H1 (cell line): ENCODE measurements around the gene GLDC. TPM values are rescaled to one million over a fixed set of nuclear protein-coding genes. Genes with fewer than 3 reads are reported as not detected.

Source experiments
- CTCF ChIA-PET: fragments of 300-600 bp; sonication (Branson Sonifier 250); formaldehyde crosslinking; loops from one replicate; lab custom pipeline; 2021; ENCODE audit not compliant: partially characterized antibody; lab: Charles Lee
- POLR2A ChIA-PET: fragments of 300-600 bp; sonication (Branson Sonifier 250); formaldehyde crosslinking; loops from one replicate; lab custom pipeline; 2021; ENCODE audit warnings: inconsistent platforms; ENCODE audit not compliant: partially characterized antibody; lab: Charles Lee
- DNase-seq, 2 experiments: peaks; one replicate each; pipeline versions ENCODE4 v3.0.0 to v3.0.0-alpha.2; 2010 to 2022; ENCODE audit warnings: low spot score in 2 of 2, low read depth in 1 of 2, mixed read lengths in 1 of 2
- FAIRE-seq: peaks from 2 replicates; lab custom pipeline; 2011; peaks lifted over from hg19 to GRCh38; lab: Jason Lieb, UNC
- H2AFZ ChIP-seq: 2 replicates; pipeline ENCODE4 v1.8.1; 2012; ENCODE audit warnings: low read length, inconsistent platforms
- H2AK5ac ChIP-seq: 2 replicates; pipeline ENCODE4 v1.6.1; 2013; ENCODE audit warnings: low read depth, low read length
- H2BK120ac ChIP-seq: replicated peaks from 2 replicates; pipeline ENCODE3; 2013; ENCODE audit warnings: low read depth, low read length, inconsistent platforms
- H2BK12ac ChIP-seq: 2 replicates; pipeline ENCODE4 v1.6.1; 2013; ENCODE audit warnings: low read depth, low read length
- H2BK15ac ChIP-seq: 2 replicates; pipeline ENCODE4 v1.6.1; 2013; ENCODE audit warnings: low read length
- H2BK20ac ChIP-seq: 2 replicates; pipeline ENCODE4 v1.6.1; 2013; ENCODE audit warnings: low read length
- H2BK5ac ChIP-seq: 2 replicates; pipeline ENCODE4 v1.6.1; 2013; ENCODE audit warnings: low read depth, low read length
- H3K14ac ChIP-seq: 2 replicates; pipeline ENCODE4 v1.6.1; 2013; ENCODE audit warnings: inconsistent platforms; ENCODE audit not compliant: insufficient read length
- H3K18ac ChIP-seq: 2 replicates; pipeline ENCODE4 v1.6.1; 2013; ENCODE audit warnings: low read length; ENCODE audit errors: extremely low read depth
- H3K23ac ChIP-seq: 2 replicates; pipeline ENCODE4 v1.6.1; 2013; ENCODE audit warnings: inconsistent platforms; ENCODE audit not compliant: insufficient read length
- H3K23me2 ChIP-seq: 2 replicates; pipeline ENCODE4 v1.6.1; 2013; ENCODE audit warnings: low read depth, low read length
- H3K27ac ChIP-seq: 2 replicates; pipeline ENCODE4 v1.6.1; 2011; ENCODE audit warnings: low read depth, low read length, inconsistent platforms
- H3K27me3 ChIP-seq, 4 experiments: replicated peaks in 1 of 4; 1 replicate in 1 of 4; 2 replicates in 3 of 4; pipeline versions ENCODE4 v1.6.1 to v1.8.1; 2011 to 2013; ENCODE audit warnings: low read length in 3 of 4, mild to moderate bottlenecking in 3 of 4, inconsistent platforms in 2 of 4, mixed read lengths in 2 of 4, moderate library complexity in 1 of 4; ENCODE audit not compliant: control insufficient read depth in 3 of 4, insufficient read depth in 3 of 4; ENCODE audit errors: extremely low read depth in 1 of 4
- H3K36me3 ChIP-seq, 4 experiments: 2 replicates each; pipeline versions ENCODE4 v1.6.1 to v1.8.1; 2011 to 2013; ENCODE audit warnings: mild to moderate bottlenecking in 4 of 4, low read length in 3 of 4, moderate library complexity in 2 of 4, control low read depth in 1 of 4, inconsistent platforms in 1 of 4; ENCODE audit not compliant: insufficient read depth in 4 of 4, control insufficient read depth in 2 of 4
- H3K4ac ChIP-seq: replicated peaks from 2 replicates; pipeline ENCODE3; 2013; ENCODE audit warnings: low read length, low read depth, mixed read lengths, inconsistent platforms; ENCODE audit not compliant: insufficient read length
- H3K4me1 ChIP-seq, 4 experiments: replicated peaks in 1 of 4; 1 replicate in 1 of 4; 2 replicates in 3 of 4; pipeline versions ENCODE4 v1.6.1 to v1.8.1; 2011 to 2013; ENCODE audit warnings: low read length in 3 of 4, inconsistent platforms in 2 of 4, mixed read lengths in 1 of 4; ENCODE audit not compliant: insufficient read depth in 4 of 4, control insufficient read depth in 3 of 4
- H3K4me2 ChIP-seq, 2 experiments: 2 replicates each; pipeline versions ENCODE4 v1.6.1 to v1.8.1; 2011 to 2013; ENCODE audit warnings: low read depth in 2 of 2, low read length in 2 of 2, control low read depth in 1 of 2, inconsistent platforms in 1 of 2, mild to moderate bottlenecking in 1 of 2; ENCODE audit not compliant: insufficient read depth in 1 of 2
- H3K4me3 ChIP-seq, 4 experiments: fragments of 200-600, 300-600 bp in 1 of 4; sonication (generic), shearing (Covaris generic), sonication (Bioruptor Twin) in 1 of 4; 2 replicates each; pipeline versions ENCODE4 v1.5.1 to v1.8.1; 2011 to 2016; ENCODE audit warnings: low read length in 4 of 4, low read depth in 3 of 4, control low read depth in 2 of 4, inconsistent platforms in 2 of 4, mild to moderate bottlenecking in 2 of 4, mixed read lengths in 1 of 4, moderate library complexity in 1 of 4; ENCODE audit not compliant: insufficient read depth in 2 of 4; ENCODE audit errors: extremely low read depth in 1 of 4
- H3K56ac ChIP-seq: replicated peaks from 2 replicates; pipeline ENCODE3; 2013; ENCODE audit warnings: low read depth, mild to moderate bottlenecking, mixed read lengths, low read length, inconsistent platforms; ENCODE audit not compliant: insufficient read length
- H3K79me1 ChIP-seq: 2 replicates; pipeline ENCODE4 v1.6.1; 2013; ENCODE audit warnings: low read depth, low read length, control low read depth
- H3K79me2 ChIP-seq, 2 experiments: 2 replicates each; pipeline versions ENCODE4 v1.6.1 to v1.8.1; 2012 to 2013; ENCODE audit warnings: low read length in 2 of 2, mild to moderate bottlenecking in 2 of 2, inconsistent platforms in 1 of 2; ENCODE audit not compliant: insufficient read depth in 2 of 2, control insufficient read depth in 1 of 2
- H3K9ac ChIP-seq, 4 experiments: replicated peaks in 1 of 4; 1 replicate in 1 of 4; 2 replicates in 3 of 4; pipeline versions ENCODE4 v1.6.1 to v1.8.1; 2011 to 2013; ENCODE audit warnings: low read depth in 3 of 4, low read length in 3 of 4, control low read depth in 2 of 4, mild to moderate bottlenecking in 2 of 4, moderate library complexity in 2 of 4, inconsistent platforms in 1 of 4; ENCODE audit errors: extremely low read depth in 1 of 4
- H3K9me3 ChIP-seq, 2 experiments: 2 replicates each; pipeline versions ENCODE4 v1.6.1 to v1.8.1; 2012 to 2013; ENCODE audit warnings: mild to moderate bottlenecking in 2 of 2, moderate library complexity in 2 of 2, control low read depth in 1 of 2, inconsistent platforms in 1 of 2, low read depth in 1 of 2, low read length in 1 of 2, mixed read lengths in 1 of 2; ENCODE audit not compliant: insufficient read depth in 2 of 2
- H4K20me1 ChIP-seq, 2 experiments: replicated peaks in 1 of 2; 2 replicates each; pipeline versions ENCODE3 to v1.8.1; 2011 to 2013; ENCODE audit warnings: inconsistent platforms in 2 of 2, low read length in 2 of 2, mild to moderate bottlenecking in 1 of 2; ENCODE audit not compliant: insufficient read depth in 2 of 2, control insufficient read depth in 1 of 2
- H4K5ac ChIP-seq: 2 replicates; pipeline ENCODE4 v1.6.1; 2013; ENCODE audit warnings: low read length, low read depth, mixed read lengths, inconsistent platforms; ENCODE audit not compliant: insufficient read length
- H4K8ac ChIP-seq: 2 replicates; pipeline ENCODE4 v1.8.0; 2013; ENCODE audit warnings: mild to moderate bottlenecking, moderate library complexity, low read length, inconsistent platforms; ENCODE audit not compliant: insufficient read depth; ENCODE audit errors: extremely low read depth
- H4K91ac ChIP-seq: replicated peaks from 2 replicates; pipeline ENCODE3; 2013; ENCODE audit warnings: low read length, mixed read lengths, inconsistent platforms; ENCODE audit not compliant: insufficient read length
- BRCA1 ChIP-seq: IDR thresholded peaks from 2 replicates; pipeline ENCODE4 v1.6.1; 2012; ENCODE audit warnings: low read depth, low read length, improper control_type of control experiment
- CREB1 ChIP-seq: IDR thresholded peaks from 2 replicates; pipeline ENCODE4 v1.6.1; 2012; ENCODE audit warnings: inconsistent platforms
- GTF2F1 ChIP-seq: IDR thresholded peaks from 2 replicates; pipeline ENCODE4 v1.6.1; 2012; ENCODE audit warnings: low read depth, low read length, improper control_type of control experiment, borderline replicate concordance
- NRF1 ChIP-seq: IDR thresholded peaks from 2 replicates; pipeline ENCODE4 v1.6.1; 2011; ENCODE audit warnings: mild to moderate bottlenecking, low read depth, low read length, improper control_type of control experiment
- WGBS, 2 experiments: shearing (Covaris generic) in 1 of 2; methylation state at CpG; one replicate each; pipeline versions ENCODE4 v1.1.6 to v1.1.7; 2013 to 2015; ENCODE audit warnings: low lambda C conversion rate in 2 of 2, mixed read lengths in 2 of 2, inconsistent platforms in 1 of 2, low coverage in 1 of 2, missing lambda C conversion rate in 1 of 2; ENCODE audit not compliant: insufficient replicate concordance in 2 of 2, insufficient coverage in 1 of 2, insufficient read length in 1 of 2; ENCODE audit errors: extremely low coverage in 1 of 2, missing lambda C conversion rate in 1 of 2; 5-methylcytosine and 5-hydroxymethylcytosine counted together
- polyA plus RNA-seq, 7 experiments: library from polyadenylated mRNA; depleted of rRNA in 3 of 7; stranded (reverse) in 5 of 7; unstranded in 2 of 7; fragments of >200 nt in 5 of 7; fragments of 200-250 nt in 2 of 7; gene quantifications; 1 replicate in 5 of 7; 2 replicates in 1 of 7; 4 replicates in 1 of 7; pipeline versions ENCODE4 v1.2.1 to v1.2.3, GENCODE V29; 2011 to 2013; ENCODE audit warnings: missing spikeins in 2 of 7, mixed read lengths in 2 of 7
- total RNA-seq: library from RNA; stranded (reverse); fragmentation: NEBNext Ultra II Directional; extraction: Animal tissue kit (Norgen Biotek cat#: 25700); gene quantifications from 2 replicates; pipeline ENCODE4 v1.2.1, GENCODE V29; 2021
- TF ChIP-seq, protein P1 (sequence below): IDR thresholded peaks from 2 replicates; pipeline ENCODE4 v1.6.1; 2011; ENCODE audit warnings: low read depth, mild to moderate bottlenecking, low read length; ENCODE audit not compliant: insufficient read depth

The GLDC gene
- total and polyA plus RNA-seq, 2 of the 8 experiments (the other 6 are each of a cell fraction or from before 2014, with no cell fraction given): 48.8 to 101 TPM

DNA sequence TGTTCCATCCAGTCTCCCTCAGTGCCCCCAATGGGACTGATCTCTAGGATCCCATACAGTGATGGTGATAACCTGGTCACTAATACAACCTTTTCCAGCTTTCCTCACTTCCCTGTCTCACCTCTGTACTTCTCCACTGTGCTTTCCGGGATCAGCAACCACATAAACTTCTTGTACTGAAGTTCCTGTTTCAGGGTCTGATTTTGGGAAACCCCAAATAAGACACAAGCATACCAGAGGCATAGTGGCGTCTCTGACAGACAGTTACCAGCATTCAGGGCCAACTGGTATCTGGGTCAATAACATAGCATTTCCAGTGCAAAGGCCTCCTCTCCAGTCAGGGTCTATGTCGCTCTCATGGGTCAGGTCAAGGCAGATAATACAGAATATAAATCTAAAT lies 64.3 kb downstream of the GLDC start:
- no peak overlapping the region for H3K56ac ChIP-seq
- no peak for DNase-seq
- H3K9ac ChIP-seq: no peak overlapping the region
- peaks cover 0 to 17% (median 5%) of the 10 kb centered on the region in 4 experiments; a peak in 7 of 8 replicates for H3K36me3 ChIP-seq
- POLR2A ChIA-PET: interaction anchor here (1.1 kb wide), 1 partner anchor 10 kb away, joined by 3 read pairs; no protein-coding TSS in a partner anchor
- no peak for FAIRE-seq
- no peak overlapping the region for H3K4me2 ChIP-seq
- no peak overlapping the region for H2BK20ac ChIP-seq
- no peak overlapping the region for H2BK15ac ChIP-seq
- H3K4me1 ChIP-seq: no peaks in the 10 kb centered on the region
- TF ChIP-seq NRF1 (no peak), CREB1 (no peak), BRCA1 (no peak), GTF2F1 (no peak)
- TF ChIP-seq, protein P1, sequence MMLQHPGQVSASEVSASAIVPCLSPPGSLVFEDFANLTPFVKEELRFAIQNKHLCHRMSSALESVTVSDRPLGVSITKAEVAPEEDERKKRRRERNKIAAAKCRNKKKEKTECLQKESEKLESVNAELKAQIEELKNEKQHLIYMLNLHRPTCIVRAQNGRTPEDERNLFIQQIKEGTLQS: no peak
- no peaks in the 10 kb centered on the region for H3K27me3 ChIP-seq
- no peaks in the 10 kb centered on the region for H3K9me3 ChIP-seq
- H3K79me2 ChIP-seq: no peaks in the 10 kb centered on the region
- CTCF ChIA-PET: interaction anchor here (1.4 kb wide), 1 partner anchor 13 kb away, joined by 5 read pairs; no protein-coding TSS in a partner anchor
- no peak overlapping the region for H4K5ac ChIP-seq
- H4K20me1 ChIP-seq: no peaks in the 10 kb centered on the region
- H2AK5ac ChIP-seq: no peak overlapping the region
- no peak overlapping the region for H3K23ac ChIP-seq
- no peak overlapping the region for H4K8ac ChIP-seq
- no peak overlapping the region for H2BK120ac ChIP-seq
- H3K79me1 ChIP-seq: no peaks in the 10 kb centered on the region
- no peaks in the 10 kb centered on the region for H3K23me2 ChIP-seq
- H2BK12ac ChIP-seq: no peak overlapping the region
- no peak overlapping the region for H2AFZ ChIP-seq
- WGBS, 2 experiments: 91% methylated on average over 3 of the region's 3 CpGs; no CpG with 5 or more reads in 1 of the 2 experiments
- no peak overlapping the region for H3K27ac ChIP-seq
- H3K14ac ChIP-seq: no peak overlapping the region
- H4K91ac ChIP-seq: no peak overlapping the region
- H3K4me3 ChIP-seq: no peak overlapping the region
- no peak overlapping the region for H2BK5ac ChIP-seq
- no peak overlapping the region for H3K18ac ChIP-seq
- no peak overlapping the region for H3K4ac ChIP-seq
